ENCODE measurements around the gene PLEKHH3. TPM values are rescaled to one million over a fixed set of nuclear protein-coding genes. Genes with fewer than 3 reads are reported as not detected.

Gene PLEKHH3
- total RNA-seq, 1 donor from 2014 or later: 19.1 TPM

DNA sequence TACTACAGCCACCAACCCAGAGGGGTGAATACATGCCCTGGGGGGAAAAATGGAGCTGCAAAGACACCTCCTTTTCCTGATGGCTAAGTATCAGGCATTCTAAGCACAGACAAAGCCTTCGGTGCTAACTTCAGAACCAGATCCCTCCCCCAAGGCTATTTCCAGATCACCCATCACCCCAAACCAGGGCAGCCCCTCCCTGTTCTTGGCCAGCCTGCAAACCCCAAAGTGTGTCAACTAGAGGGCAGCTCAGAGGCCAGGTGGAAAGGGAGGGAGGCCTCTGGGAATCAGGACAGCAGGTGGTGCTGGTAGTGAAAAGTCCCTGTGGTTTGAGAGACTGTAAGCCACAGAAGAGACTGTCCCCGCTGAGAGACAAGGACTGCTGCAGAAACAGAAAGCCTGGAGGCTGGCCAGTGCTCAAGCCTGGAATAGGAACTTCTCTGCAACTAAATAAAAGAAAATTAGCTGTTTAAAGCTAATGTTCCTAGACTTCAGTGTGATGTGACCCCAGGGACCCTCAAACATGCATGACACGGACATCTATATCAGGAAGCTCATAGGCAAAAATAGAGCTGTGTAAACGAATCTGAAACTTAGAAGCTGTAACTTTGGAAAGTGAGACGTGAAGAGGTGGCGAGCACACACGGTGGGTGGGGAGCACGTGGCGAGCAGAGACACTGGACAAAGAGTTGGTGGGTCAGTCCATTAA lies 58.2 kb downstream of the PLEKHH3 start:
- no peak overlapping the region for H3K4me3 ChIP-seq (ENCODE audit: low read depth, low read length)
- no peak for DNase-seq (ENCODE audit: low read depth)
- peak; percentile 46 for TF ChIP-seq CTCF (conservative IDR thresholded peaks at IDR 0.05; ENCODE audit: low read depth, low read length)

GRCh38 chr17:42617956-42618431 lies 58.8 kb downstream of the PLEKHH3 start:
- no peak for DNase-seq (ENCODE audit: low read depth)
- H3K4me3 ChIP-seq (ENCODE audit: low read depth, low read length): no peak overlapping the region
- TF ChIP-seq CTCF (conservative IDR thresholded peaks at IDR 0.05; ENCODE audit: low read depth, low read length): no peak

Other genes with a start within 250 kb of the PLEKHH3 start
- 25.4 and 32.3 TPM in 2 replicates for gene ATP6V0A1, start 218.1 kb downstream of the PLEKHH3 start, total RNA-seq
- gene NAGLU, start 140.8 kb downstream of the PLEKHH3 start, total RNA-seq: 25.2 and 28.8 TPM in 2 replicates
- 0.75 and 0.94 TPM in 2 replicates for gene HSD17B1, start 124.1 kb downstream of the PLEKHH3 start, total RNA-seq
- 49.4 and 58.2 TPM in 2 replicates for gene COASY, start 114.8 kb downstream of the PLEKHH3 start, total RNA-seq
- 15.7 and 47.6 TPM in 2 replicates for gene MLX, start 109.9 kb downstream of the PLEKHH3 start, total RNA-seq
- gene PSMC3IP, start 99.3 kb downstream of the PLEKHH3 start, total RNA-seq: 23.8 and 25.9 TPM in 2 replicates
- gene RETREG3, start 67.6 kb downstream of the PLEKHH3 start, total RNA-seq: 38.0 and 38.2 TPM in 2 replicates
- 96.1 and 142 TPM in 2 replicates for gene TUBG1, start 67.3 kb downstream of the PLEKHH3 start, total RNA-seq
- gene TUBG2, start 17.7 kb downstream of the PLEKHH3 start, total RNA-seq: 8.2 and 14.2 TPM in 2 replicates
- 3.0 and 6.5 TPM in 2 replicates for gene CCR10, start 4.8 kb upstream of the PLEKHH3 start, total RNA-seq
- gene CNTNAP1, start 5.5 kb upstream of the PLEKHH3 start, total RNA-seq: 4.1 and 11.8 TPM in 2 replicates
- gene EZH1, start 68.0 kb upstream of the PLEKHH3 start, total RNA-seq: 6.9 and 14.4 TPM in 2 replicates
- gene RAMP2, start 84.2 kb upstream of the PLEKHH3 start, total RNA-seq: 1.0 and 4.3 TPM in 2 replicates
- 90.1 and 136 TPM in 2 replicates for gene VPS25, start 96.5 kb upstream of the PLEKHH3 start, total RNA-seq
- 2.3 and 11.3 TPM in 2 replicates for gene WNK4, start 103.6 kb upstream of the PLEKHH3 start, total RNA-seq
- gene COA3, start 121.7 kb upstream of the PLEKHH3 start, total RNA-seq: 85.6 and 95.0 TPM in 2 replicates
- gene CNTD1, start 121.9 kb upstream of the PLEKHH3 start, total RNA-seq: not detected in 2 replicates
- 52.2 and 68.4 TPM in 2 replicates for gene BECN1, start 147.3 kb upstream of the PLEKHH3 start, total RNA-seq
- 126 and 190 TPM in 2 replicates for gene PSME3, start 156.4 kb upstream of the PLEKHH3 start, total RNA-seq
- gene AOC2, start 167.6 kb upstream of the PLEKHH3 start, total RNA-seq: 0.22 TPM in 1 of 2 replicates, not detected in the other
- not detected in 2 replicates for gene AOC3, start 174.2 kb upstream of the PLEKHH3 start, total RNA-seq
- gene G6PC1, start 223.8 kb upstream of the PLEKHH3 start, total RNA-seq: not detected in 2 replicates